Measurements from ENCODE around the gene ZKSCAN7.

ZKSCAN7 gene

DNA sequence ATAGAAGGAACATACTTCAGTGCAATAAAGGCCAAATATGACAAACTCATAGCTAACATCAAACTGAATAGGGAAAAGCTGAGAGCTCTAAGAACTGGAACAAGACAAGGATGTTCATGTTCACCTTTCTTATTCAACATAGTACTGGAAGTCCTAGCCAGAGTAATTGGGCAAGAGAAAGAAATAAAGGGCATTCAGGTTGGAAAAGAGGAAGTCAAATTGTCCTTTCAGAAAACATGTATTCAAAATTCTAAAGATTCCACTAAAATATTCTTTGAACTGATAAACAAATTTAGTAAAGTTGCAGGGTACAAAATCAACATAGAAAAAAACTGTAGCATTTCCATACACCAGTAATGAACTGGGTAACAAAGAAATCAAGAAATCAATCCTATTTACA lies 57.7 kb downstream of the ZKSCAN7 start:
- H3K9me3 Mint-ChIP-seq, result peaks cover 16% of the 10 kb centered on the region
- H3K27me3 Mint-ChIP-seq, result no peaks in the 10 kb centered on the region
- peaks cover 34% of the 10 kb centered on the region for H3K36me3 Mint-ChIP-seq
- no peak overlapping the region for H3K27ac Mint-ChIP-seq
- H3K4me3 Mint-ChIP-seq, result no peak overlapping the region
- ATAC-seq, result no peak
- H3K4me1 Mint-ChIP-seq, result peaks cover 6% of the 10 kb centered on the region

All from stimulated activated memory B cell treated with anti-CD40 and anti-IgM and Interleukin-4, amounts not matched to agents 10 μg/mL and 1 μg/mL and 100 μg/mL, for 72 hours (primary cell).